ENCODE results near the gene STK32C. TPM values are rescaled to one million over a fixed set of nuclear protein-coding genes. Genes with fewer than 3 reads are reported as not detected.
A peak's percentile ranks its signal among the peaks of the same experiment; 100 is the strongest.

The STK32C gene
- total and polyA plus RNA-seq, 7 donors, result 3.6 to 11.7 (median 6.6) TPM

DNA sequence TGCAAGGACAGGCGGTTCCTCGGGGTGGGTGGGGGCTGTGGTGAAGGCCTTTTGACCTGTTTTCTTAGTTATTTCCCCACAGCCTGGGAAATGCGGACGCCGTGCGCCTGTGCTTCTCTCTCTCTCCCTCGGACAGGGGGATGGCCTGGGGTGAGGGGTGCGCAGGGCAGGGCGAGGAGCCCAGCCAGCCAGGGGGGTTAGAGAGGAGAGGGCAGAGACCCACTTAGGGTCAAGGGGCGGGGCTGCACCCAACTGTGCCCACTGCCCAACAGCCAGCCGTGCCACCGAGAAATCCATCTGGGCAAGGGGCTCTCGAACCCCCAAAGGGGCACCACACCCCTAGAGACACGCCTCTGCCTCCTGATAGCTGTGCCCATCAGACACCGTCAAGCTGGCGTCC, 67.2 kb downstream of the STK32C start:
- Histone ChIP-seq H3K9me3 (no peaks in the 10 kb centered on the region), H3K27me3 (ENCODE audit: insufficient read depth in 3 of 3, low read length in 2 of 3) (no peaks in the 10 kb centered on the region), H3K27ac (no peak overlapping the region), H3K4me3 (no peak overlapping the region), H3K36me3 (ENCODE audit: insufficient read depth in 1 of 2, low read depth in 1 of 2) (no peaks in the 10 kb centered on the region), H3K4me1 (no peaks in the 10 kb centered on the region)
- ATAC-seq (no peak), DNase-seq (no peak)
- WGBS, 3 donors, result 75 to 84% (median 81%) methylated on average over 13 to 16 of the region's 16 CpGs
- TF ChIP-seq, protein P1, sequence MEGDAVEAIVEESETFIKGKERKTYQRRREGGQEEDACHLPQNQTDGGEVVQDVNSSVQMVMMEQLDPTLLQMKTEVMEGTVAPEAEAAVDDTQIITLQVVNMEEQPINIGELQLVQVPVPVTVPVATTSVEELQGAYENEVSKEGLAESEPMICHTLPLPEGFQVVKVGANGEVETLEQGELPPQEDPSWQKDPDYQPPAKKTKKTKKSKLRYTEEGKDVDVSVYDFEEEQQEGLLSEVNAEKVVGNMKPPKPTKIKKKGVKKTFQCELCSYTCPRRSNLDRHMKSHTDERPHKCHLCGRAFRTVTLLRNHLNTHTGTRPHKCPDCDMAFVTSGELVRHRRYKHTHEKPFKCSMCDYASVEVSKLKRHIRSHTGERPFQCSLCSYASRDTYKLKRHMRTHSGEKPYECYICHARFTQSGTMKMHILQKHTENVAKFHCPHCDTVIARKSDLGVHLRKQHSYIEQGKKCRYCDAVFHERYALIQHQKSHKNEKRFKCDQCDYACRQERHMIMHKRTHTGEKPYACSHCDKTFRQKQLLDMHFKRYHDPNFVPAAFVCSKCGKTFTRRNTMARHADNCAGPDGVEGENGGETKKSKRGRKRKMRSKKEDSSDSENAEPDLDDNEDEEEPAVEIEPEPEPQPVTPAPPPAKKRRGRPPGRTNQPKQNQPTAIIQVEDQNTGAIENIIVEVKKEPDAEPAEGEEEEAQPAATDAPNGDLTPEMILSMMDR (IDR thresholded peaks at IDR 0.05), result no peak
- intact Hi-C loops (cut with DNase I), result no loop called here

GRCh38 chr10:132240156-132240555, 67.6 kb downstream of the STK32C start:
- Histone ChIP-seq H3K4me1 (no peaks in the 10 kb centered on the region), H3K36me3 (ENCODE audit: insufficient read depth in 1 of 2, low read depth in 1 of 2) (no peaks in the 10 kb centered on the region), H3K27ac (no peak overlapping the region), H3K4me3 (no peak overlapping the region), H3K9me3 (no peaks in the 10 kb centered on the region), H3K27me3 (ENCODE audit: insufficient read depth in 3 of 3, low read length in 2 of 3) (no peaks in the 10 kb centered on the region)
- ATAC-seq, result no peak
- WGBS, 3 donors, result 85 to 90% (median 89%) methylated on average over 15 of the region's 15 CpGs
- intact Hi-C loops (cut with DNase I), result no loop called here
- TF ChIP-seq, protein P1 (IDR thresholded peaks at IDR 0.05), result no peak
- no peak for DNase-seq

DNA sequence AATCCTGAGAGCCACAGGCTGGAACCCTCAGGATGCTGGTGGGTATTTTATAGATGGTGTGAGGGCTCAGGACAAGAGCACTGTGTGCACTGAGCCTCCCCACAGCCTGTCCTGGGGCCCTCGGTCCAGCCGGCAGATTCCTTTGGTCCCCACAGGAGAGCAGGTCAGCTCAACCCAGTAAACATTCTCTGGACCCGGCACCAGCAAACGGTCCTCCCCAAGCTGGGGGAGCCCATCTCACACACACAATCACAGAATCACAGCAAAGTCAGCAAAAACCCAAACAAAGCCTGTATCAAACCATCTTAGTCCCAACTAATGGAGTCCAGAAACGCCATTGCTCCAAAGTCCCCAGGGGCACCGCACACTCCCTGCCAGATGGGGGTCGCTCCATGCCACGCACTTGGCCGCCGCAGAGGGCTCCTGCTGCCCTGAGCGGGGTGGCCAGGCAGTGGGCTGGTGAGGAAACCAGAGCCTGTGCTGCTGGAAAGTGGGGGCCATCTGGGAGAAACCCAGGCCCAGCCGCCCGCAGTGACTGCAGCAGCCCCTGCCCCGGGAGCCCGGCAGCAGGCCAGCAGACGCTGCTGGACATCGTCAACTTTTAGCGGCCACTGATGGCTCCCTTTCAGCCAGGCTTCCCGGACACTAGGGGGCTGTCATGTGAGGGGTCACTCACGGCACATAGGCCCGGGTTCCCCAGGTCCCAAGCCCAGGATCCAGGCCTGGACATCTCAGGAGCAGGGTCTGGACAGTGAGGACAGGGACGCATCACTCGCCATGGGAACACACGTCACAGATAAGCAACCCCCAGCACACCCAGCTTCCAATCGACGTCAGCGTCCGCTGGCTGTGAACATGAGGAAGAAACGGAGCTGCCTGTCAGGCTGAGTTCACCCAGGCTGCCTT, 68.4 kb downstream of the STK32C start:
- TF ChIP-seq, protein P1 (IDR thresholded peaks at IDR 0.05), result no peak
- no peak for ATAC-seq
- 77 to 78% (median 78%) methylated on average over 29 of the region's 29 CpGs for WGBS, 3 donors

DNA sequence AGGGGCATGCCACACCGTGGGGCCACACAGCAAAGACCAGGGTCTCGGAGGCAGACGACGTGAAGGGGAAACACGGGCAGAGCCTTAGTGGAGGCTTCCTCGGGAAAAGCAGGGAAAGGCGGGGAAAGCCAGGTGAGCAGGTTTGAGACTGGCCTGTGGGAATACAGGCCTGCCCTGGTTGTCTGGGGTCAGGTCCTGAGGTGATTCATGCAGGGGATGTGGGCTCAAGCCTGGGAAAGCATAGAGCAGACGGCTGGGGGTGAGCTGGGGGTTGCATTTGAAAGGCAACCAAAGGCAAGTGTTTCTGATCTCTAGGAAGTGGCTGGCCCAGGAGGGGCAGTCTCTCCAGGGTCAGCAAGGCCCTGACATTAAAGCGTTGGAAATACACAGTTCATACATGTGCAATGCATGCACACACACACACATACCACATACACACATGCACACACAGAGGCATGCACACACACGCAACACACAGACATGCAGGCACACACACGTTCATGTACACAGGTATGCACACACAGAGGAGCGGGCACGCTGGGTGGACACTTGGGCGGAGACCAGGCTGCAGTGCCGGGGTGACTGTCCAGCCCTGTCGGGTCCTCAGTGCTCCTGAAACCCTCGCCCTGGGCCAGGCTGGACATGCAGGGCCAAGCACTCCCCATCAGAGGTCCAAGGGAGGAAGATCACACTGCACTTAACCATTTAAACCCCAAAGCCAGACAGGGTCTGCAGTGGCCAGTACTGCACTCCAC, 69.2 kb downstream of the STK32C start:
- WGBS, 3 donors, result 81 to 93% (median 84%) methylated on average over 17 of the region's 17 CpGs
- Histone ChIP-seq H3K36me3 (ENCODE audit: insufficient read depth in 1 of 2, low read depth in 1 of 2) (no peaks in the 10 kb centered on the region), H3K4me1 (no peaks in the 10 kb centered on the region), H3K9me3 (no peaks in the 10 kb centered on the region), H3K27ac (no peak overlapping the region), H3K27me3 (ENCODE audit: insufficient read depth in 3 of 3, low read length in 2 of 3) (no peaks in the 10 kb centered on the region), H3K4me3 (no peak overlapping the region)
- DNase-seq (peak in 1 of 2 donors; percentile 34), ATAC-seq (no peak)
- TF ChIP-seq, protein P1 (IDR thresholded peaks at IDR 0.05), result no peak
- intact Hi-C loops (cut with DNase I), result no loop called here

More for the DNA sequence above, 68.4 kb downstream of the STK32C start:
- intact Hi-C loops (cut with DNase I), result no loop called here
- Histone ChIP-seq H3K36me3 (ENCODE audit: insufficient read depth in 1 of 2, low read depth in 1 of 2) (no peaks in the 10 kb centered on the region), H3K27ac (no peak overlapping the region), H3K9me3 (no peaks in the 10 kb centered on the region), H3K27me3 (ENCODE audit: insufficient read depth in 3 of 3, low read length in 2 of 3) (no peaks in the 10 kb centered on the region), H3K4me1 (no peaks in the 10 kb centered on the region), H3K4me3 (no peak overlapping the region)
- no peak for DNase-seq
